PC-9 (cell line): ENCODE data around the gene ZFHX2.

Experiments used
- CTCF ChIP-seq: fragments of 200-600 bp; sonication (generic); conservative IDR thresholded peaks from 2 replicates; pipeline ENCODE4 v1.6.1; 2017; ENCODE audit warnings: mixed run types, antibody characterized with exemption, mild to moderate bottlenecking, moderate library complexity
- EZH2 ChIP-seq: fragments of 200-600 bp; sonication (generic); IDR thresholded peaks from 2 replicates; pipeline ENCODE4 v1.8.0; 2017; ENCODE audit warnings: antibody characterized with exemption, low read depth

- TF ChIP-seq CTCF (no peak), EZH2 (no peak)
Measured at GRCh38 chr14:23548351-23549318, 2.9 kb downstream of the ZFHX2 start.
